ENCODE results near the gene SPIRE2.

SPIRE2 gene

GRCh38 chr16:89915303-89916232 is 87.3 kb downstream of the SPIRE2 start:
- no peak for DNase-seq (ENCODE audit: low read depth in 2 of 2)

GRCh38 chr16:89917773-89918452 is 89.6 kb downstream of the SPIRE2 start:
- DNase-seq (ENCODE audit: low read depth in 2 of 2), result peak; percentile 54 to 60

GRCh38 chr16:89918453-89919347 is 90.4 kb downstream of the SPIRE2 start, which contains the start of gene MC1R:
MC1R (plus strand) TSS chr16:89918862; CDS start chr16:89919259, 397 bp downstream.
- no peak for DNase-seq (ENCODE audit: low read depth in 2 of 2)

- no peak for DNase-seq (ENCODE audit: low read depth in 2 of 2)
Observed at GRCh38 chr16:89919535-89920406, 91.5 kb downstream of the SPIRE2 start.

GRCh38 chr16:89920723-89921122 is 92.4 kb downstream of the SPIRE2 start:
- no peak for DNase-seq (ENCODE audit: low read depth in 2 of 2)
